ENCODE data around the gene TPBGL. TPM values are rescaled to one million over a fixed set of nuclear protein-coding genes. Genes with fewer than 3 reads are reported as not detected.

The TPBGL gene
- total and polyA plus RNA-seq, 2 donors (not counting 3 experiments of a cell fraction or from before 2014, with no cell fraction given), result not detected

DNA sequence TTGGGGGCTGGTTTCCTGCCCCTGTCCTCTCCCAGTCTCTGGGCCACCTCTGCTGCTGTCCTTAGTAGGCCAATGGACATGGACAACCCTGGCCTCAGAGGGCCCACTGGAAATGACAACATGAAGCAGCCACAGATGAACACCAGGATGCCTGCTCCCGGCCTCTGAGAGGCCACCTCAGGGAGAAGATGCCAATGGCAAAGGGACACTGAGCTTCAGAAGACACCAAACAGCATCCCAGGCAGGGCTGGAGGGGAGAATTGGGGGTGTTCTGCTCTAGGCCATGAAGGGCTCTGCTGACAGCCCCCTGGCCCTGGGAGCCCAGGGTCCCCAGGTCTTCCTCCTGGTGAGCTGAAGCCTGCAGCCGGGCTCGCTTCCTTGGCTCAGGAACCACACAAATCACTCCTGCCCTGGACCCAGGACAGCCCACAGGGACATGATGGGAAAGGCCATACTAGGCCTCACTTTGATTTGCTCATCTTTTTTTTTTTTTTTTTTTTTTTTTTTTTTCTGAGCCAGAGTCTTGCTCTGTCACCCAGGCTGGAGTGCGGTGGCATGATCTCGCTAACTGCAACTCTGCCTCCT is 45.3 kb downstream of the TPBGL start:
- dilution Hi-C loops (cut with MboI; ENCODE audit: extremely low pct_ligation_motif_present, low sequenced_read_pairs) (no loop called here), intact Hi-C loops (cut with micrococcal nuclease) (no loop called here)
- H3K27ac ChIP-seq (ENCODE audit: insufficient read depth, low read depth, low read length), result no peak overlapping the region
- TF ChIP-seq JUN (IDR thresholded peaks at IDR 0.05; ENCODE audit: borderline replicate concordance, insufficient read depth, insufficient read length, low read depth), result no peak
- no peak for TF ChIP-seq POLR2AphosphoS5 (IDR thresholded peaks at IDR 0.05; ENCODE audit: insufficient read depth, low read depth, low read length)
- TF ChIP-seq GATA2 (IDR thresholded peaks at IDR 0.05; ENCODE audit: insufficient read depth, insufficient read length, low read depth, low read length), result no peak
- TF ChIP-seq MYC (IDR thresholded peaks at IDR 0.05; ENCODE audit: low read depth, low read length), result no peak
- TF ChIP-seq POLR2A (IDR thresholded peaks at IDR 0.05; ENCODE audit: low read depth, low read length), result no peak
- TF ChIP-seq EZH2 (IDR thresholded peaks at IDR 0.05; ENCODE audit: borderline replicate concordance, low read depth, low read length, severe bottlenecking), result no peak
- TF ChIP-seq, protein P1, sequence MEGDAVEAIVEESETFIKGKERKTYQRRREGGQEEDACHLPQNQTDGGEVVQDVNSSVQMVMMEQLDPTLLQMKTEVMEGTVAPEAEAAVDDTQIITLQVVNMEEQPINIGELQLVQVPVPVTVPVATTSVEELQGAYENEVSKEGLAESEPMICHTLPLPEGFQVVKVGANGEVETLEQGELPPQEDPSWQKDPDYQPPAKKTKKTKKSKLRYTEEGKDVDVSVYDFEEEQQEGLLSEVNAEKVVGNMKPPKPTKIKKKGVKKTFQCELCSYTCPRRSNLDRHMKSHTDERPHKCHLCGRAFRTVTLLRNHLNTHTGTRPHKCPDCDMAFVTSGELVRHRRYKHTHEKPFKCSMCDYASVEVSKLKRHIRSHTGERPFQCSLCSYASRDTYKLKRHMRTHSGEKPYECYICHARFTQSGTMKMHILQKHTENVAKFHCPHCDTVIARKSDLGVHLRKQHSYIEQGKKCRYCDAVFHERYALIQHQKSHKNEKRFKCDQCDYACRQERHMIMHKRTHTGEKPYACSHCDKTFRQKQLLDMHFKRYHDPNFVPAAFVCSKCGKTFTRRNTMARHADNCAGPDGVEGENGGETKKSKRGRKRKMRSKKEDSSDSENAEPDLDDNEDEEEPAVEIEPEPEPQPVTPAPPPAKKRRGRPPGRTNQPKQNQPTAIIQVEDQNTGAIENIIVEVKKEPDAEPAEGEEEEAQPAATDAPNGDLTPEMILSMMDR (IDR thresholded peaks at IDR 0.05; ENCODE audit: extremely low read depth in 1 of 2, insufficient read depth in 1 of 2, low read depth in 1 of 2, low read length in 2 of 2), result no peak
- TF ChIP-seq FOS (IDR thresholded peaks at IDR 0.05; ENCODE audit: borderline replicate concordance, insufficient read depth, low read length), result no peak
- TF ChIP-seq, protein P2, sequence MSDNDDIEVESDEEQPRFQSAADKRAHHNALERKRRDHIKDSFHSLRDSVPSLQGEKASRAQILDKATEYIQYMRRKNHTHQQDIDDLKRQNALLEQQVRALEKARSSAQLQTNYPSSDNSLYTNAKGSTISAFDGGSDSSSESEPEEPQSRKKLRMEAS (IDR thresholded peaks at IDR 0.05; ENCODE audit: insufficient read depth, insufficient read length), result no peak
- peaks cover 4 to 49% of the 10 kb centered on the region in 2 experiments for H3K36me3 ChIP-seq (ENCODE audit: control insufficient read depth in 2 of 2, extremely low read depth in 1 of 2, insufficient read depth in 2 of 2, low read length in 2 of 2)
- no TSS peak for BruUV-seq (replicated peaks)
- no peak overlapping the region for H3K9ac ChIP-seq (replicated peaks; ENCODE audit: extremely low read depth, insufficient read depth, low read length)
- H4K20me1 ChIP-seq (replicated peaks; ENCODE audit: control insufficient read depth, extremely low read depth, insufficient read depth, low read length), result no peaks in the 10 kb centered on the region
- H3K4me2 ChIP-seq (ENCODE audit: insufficient read depth, low read length), result no peak overlapping the region
- CTCF ChIA-PET, result no interaction called here
- no peak overlapping the region for H3K4me3 ChIP-seq (replicated peaks in 1 of 3; ENCODE audit: insufficient read depth in 1 of 3, low read depth in 1 of 3, low read length in 3 of 3)
- no peak for FAIRE-seq
- H3K9me3 ChIP-seq (replicated peaks; ENCODE audit: control insufficient read depth, insufficient read depth, low read length), result no peaks in the 10 kb centered on the region
- no peaks in the 10 kb centered on the region for H3K9me1 ChIP-seq (replicated peaks; ENCODE audit: control insufficient read depth, extremely low read depth, insufficient read depth, low read length)
- H3K79me2 ChIP-seq (ENCODE audit: control insufficient read depth, insufficient read depth, low read length), result no peaks in the 10 kb centered on the region
- POLR2A ChIA-PET, result no interaction called here
- peaks cover 7% of the 10 kb centered on the region for H3K4me1 ChIP-seq (ENCODE audit: control insufficient read depth, extremely low read depth, insufficient read depth, low read length)
- no peak overlapping the region for H2AFZ ChIP-seq (ENCODE audit: low read depth, low read length)
- H3K27me3 ChIP-seq (ENCODE audit: control insufficient read depth in 2 of 2, insufficient read depth in 2 of 2, low read length in 2 of 2), result no peaks in the 10 kb centered on the region
- DNase-seq (ENCODE audit: low read depth, low spot score), result no peak

Measured in endothelial cell of umbilical vein (primary cell).